Glutamatergic neuron (in vitro differentiated cells): ENCODE results near the gene MYH16. TPM values are rescaled to one million over a fixed set of nuclear protein-coding genes. Genes with fewer than 3 reads are reported as not detected.
"Not testable (repeated sequence)": the region's sequence is repeated elsewhere in the genome, so short reads cannot be mapped to it uniquely, and the experiment has no call there.

ENCODE experiments used
- DNase-seq: peaks from one replicate; pipeline ENCODE4 v3.0.0; 2022
- H3K27ac Mint-ChIP-seq: one replicate; pipeline ENCODE4 v1.8.0; 2020; ENCODE audit warnings: mild to moderate bottlenecking, mixed read lengths, inconsistent platforms; ENCODE audit not compliant: unreplicated experiment
- H3K27me3 Mint-ChIP-seq: one replicate; pipeline ENCODE4 v1.8.0; 2020; ENCODE audit warnings: mild to moderate bottlenecking, moderate library complexity, mixed read lengths, inconsistent platforms; ENCODE audit not compliant: unreplicated experiment
- H3K36me3 Mint-ChIP-seq: one replicate; pipeline ENCODE4 v1.8.0; 2020; ENCODE audit warnings: mild to moderate bottlenecking, mixed read lengths, inconsistent platforms; ENCODE audit not compliant: unreplicated experiment
- H3K4me1 Mint-ChIP-seq: one replicate; pipeline ENCODE4 v1.8.0; 2020; ENCODE audit warnings: mild to moderate bottlenecking, low read depth, mixed read lengths, inconsistent platforms; ENCODE audit not compliant: unreplicated experiment
- H3K4me3 Mint-ChIP-seq: one replicate; pipeline ENCODE4 v1.8.0; 2020; ENCODE audit warnings: mild to moderate bottlenecking, mixed read lengths, inconsistent platforms; ENCODE audit not compliant: unreplicated experiment
- H3K9me3 Mint-ChIP-seq: one replicate; pipeline ENCODE4 v1.8.0; 2020; ENCODE audit warnings: mild to moderate bottlenecking, moderate library complexity, mixed read lengths, inconsistent platforms; ENCODE audit not compliant: unreplicated experiment
- total RNA-seq: library from RNA; stranded (reverse); fragmentation: NEBNext Ultra II Directional; extraction: Animal tissue kit (Norgen Biotek cat#: 25700); gene quantifications from one replicate; pipeline ENCODE4 v1.2.1, GENCODE V29; 2021; ENCODE audit not compliant: unreplicated experiment
- TF ChIP-seq, protein P1 (sequence below): fragments of 200-600 bp; sonication (generic); IDR thresholded peaks from one replicate; pipeline ENCODE4 v1.5.0; 2021; ENCODE audit not compliant: partially characterized antibody, unreplicated experiment

The MYH16 gene
- total RNA-seq, 1 donor from 2014 or later: not detected

DNA sequence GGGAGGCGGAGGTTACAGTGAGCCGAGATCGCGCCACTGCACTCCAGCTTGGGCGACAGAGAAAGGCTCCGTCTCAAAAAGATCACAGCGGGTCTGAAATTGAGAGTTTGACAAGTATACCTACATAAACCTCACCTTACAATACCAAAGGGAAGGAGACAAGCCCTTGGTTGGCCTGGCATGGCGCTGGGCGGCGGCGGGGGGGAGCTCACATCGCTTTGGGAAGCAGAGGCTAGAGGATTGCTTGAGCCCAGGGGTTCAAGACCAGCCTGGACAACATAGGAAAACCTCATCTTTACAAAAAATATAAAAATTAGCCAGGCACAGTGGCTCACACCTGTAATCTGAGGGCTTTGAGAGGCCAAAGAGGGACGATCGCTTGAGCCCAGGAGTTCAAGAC lies 51.9 kb downstream of the MYH16 start:
- H3K4me3 Mint-ChIP-seq: peak overlapping the region; percentile 89
- H3K4me1 Mint-ChIP-seq: peaks cover 8% of the 10 kb centered on the region
- TF ChIP-seq, protein P1, sequence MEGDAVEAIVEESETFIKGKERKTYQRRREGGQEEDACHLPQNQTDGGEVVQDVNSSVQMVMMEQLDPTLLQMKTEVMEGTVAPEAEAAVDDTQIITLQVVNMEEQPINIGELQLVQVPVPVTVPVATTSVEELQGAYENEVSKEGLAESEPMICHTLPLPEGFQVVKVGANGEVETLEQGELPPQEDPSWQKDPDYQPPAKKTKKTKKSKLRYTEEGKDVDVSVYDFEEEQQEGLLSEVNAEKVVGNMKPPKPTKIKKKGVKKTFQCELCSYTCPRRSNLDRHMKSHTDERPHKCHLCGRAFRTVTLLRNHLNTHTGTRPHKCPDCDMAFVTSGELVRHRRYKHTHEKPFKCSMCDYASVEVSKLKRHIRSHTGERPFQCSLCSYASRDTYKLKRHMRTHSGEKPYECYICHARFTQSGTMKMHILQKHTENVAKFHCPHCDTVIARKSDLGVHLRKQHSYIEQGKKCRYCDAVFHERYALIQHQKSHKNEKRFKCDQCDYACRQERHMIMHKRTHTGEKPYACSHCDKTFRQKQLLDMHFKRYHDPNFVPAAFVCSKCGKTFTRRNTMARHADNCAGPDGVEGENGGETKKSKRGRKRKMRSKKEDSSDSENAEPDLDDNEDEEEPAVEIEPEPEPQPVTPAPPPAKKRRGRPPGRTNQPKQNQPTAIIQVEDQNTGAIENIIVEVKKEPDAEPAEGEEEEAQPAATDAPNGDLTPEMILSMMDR: no peak
- peak overlapping the region; percentile 84 for H3K27ac Mint-ChIP-seq
- no peak for DNase-seq
- H3K36me3 Mint-ChIP-seq: no peaks in the 10 kb centered on the region
- H3K27me3 Mint-ChIP-seq: peaks cover 9% of the 10 kb centered on the region
- peaks cover 9% of the 10 kb centered on the region for H3K9me3 Mint-ChIP-seq

DNA sequence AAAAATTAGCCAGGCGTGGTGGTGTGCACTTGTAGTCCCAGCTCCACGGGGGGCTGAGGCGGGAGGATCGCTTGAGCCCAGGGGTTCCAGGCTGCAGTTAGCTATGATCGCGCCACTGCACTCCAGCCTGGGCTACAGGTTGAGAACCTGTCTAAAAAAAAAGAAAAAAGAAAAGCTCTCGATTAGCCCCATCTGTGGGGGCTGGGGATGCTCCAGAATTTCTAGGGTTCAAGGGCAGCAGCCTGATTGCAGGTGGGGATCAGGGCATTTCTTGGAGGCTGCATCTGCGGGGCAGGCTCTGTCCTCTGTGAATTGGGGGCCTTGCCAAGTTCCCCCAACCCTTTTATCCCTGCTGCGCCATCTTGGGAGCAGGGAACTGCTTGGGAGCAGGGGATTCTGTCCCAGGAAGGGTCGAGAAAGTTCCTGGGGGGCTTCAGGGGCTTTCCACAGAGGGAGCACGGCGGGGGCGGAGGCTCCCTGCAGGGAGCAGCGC lies 52.4 kb downstream of the MYH16 start:
- peaks cover 9% of the 10 kb centered on the region for H3K27me3 Mint-ChIP-seq
- DNase-seq: no peak
- TF ChIP-seq, protein P1: no peak
- no peaks in the 10 kb centered on the region for H3K36me3 Mint-ChIP-seq
- peak overlapping the region; percentile 89 for H3K4me3 Mint-ChIP-seq
- H3K27ac Mint-ChIP-seq: peak overlapping the region; percentile 84
- peaks cover 9% of the 10 kb centered on the region for H3K9me3 Mint-ChIP-seq
- H3K4me1 Mint-ChIP-seq: peaks cover 8% of the 10 kb centered on the region

DNA sequence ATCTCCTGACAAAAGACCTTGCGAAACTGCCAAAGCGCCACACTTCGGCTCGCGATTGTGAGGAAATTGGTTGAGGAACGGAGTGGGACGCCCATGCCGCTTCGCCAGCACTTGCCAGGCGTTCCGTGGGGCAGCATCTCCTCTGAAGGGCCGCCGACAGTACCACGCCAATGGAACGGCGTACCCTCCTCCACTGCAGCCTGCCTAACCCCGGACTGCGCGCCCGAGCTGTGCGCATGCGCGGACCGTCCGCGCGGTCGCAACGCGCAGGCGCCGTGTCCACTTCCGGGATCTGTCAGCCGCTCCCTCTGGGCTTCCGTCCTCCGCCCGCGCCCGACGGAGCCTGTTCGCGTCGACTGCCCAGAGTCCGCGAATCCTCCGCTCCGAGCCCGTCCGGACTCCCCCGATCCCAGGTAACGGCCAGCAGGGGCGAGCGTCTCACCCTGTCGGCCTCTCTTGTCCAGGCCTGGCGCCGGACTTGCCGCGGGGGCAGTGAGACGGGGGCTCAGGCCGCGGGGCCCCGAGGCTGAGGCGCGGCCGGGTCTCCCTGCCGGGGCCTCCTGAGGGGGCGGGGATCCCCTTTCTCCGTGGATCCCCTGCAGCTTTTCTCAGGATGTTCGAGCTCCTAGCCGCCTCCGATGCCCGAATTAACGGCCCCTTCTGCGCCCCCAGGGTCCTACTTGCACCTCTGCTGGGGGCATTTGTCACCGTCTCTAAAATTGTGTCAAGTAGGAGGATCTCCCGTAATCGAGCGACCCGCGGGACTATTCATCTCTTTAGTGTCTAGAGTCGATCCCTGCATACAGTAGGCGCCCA lies 53.2 kb downstream of the MYH16 start, which contains the start of gene ARPC1A:
Gene ARPC1A (plus strand): TSS at position 307 of the 816 bp plus-strand sequence. CDS start 7,456 bp downstream, outside the sequence.
- Mint-ChIP-seq H3K27ac (peak within 1 kb of the TSS; percentile 84), H3K27me3 (peaks cover 9% of the 10 kb centered on the region)

DNA sequence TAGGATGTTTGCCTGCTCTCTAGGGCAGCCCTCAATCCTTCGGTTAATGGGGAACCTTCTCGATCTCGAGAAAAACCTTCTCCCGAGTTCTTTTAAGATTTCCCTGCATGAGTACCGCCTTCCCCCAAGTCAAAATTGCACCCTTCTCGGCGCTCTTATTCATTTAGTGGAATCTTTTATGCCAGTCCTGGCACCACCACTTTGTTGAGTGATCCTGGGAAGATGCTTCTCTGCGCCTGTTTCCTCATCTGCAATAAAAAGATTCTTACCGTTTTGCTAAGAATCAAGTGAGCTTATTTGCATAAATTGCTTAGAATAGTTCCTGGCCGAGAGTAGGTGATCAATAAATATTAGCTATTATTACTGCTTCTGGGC lies 53.8 kb downstream of the MYH16 start:
- no peaks in the 10 kb centered on the region for H3K36me3 Mint-ChIP-seq
- peaks cover 8% of the 10 kb centered on the region for H3K4me1 Mint-ChIP-seq

More for the DNA sequence above, 53.2 kb downstream of the MYH16 start, which contains the start of gene ARPC1A:
- DNase-seq: peak; percentile 92
- peaks cover 9% of the 10 kb centered on the region for H3K9me3 Mint-ChIP-seq
- H3K4me1 Mint-ChIP-seq: peaks cover 8% of the 10 kb centered on the region
- H3K36me3 Mint-ChIP-seq: no peaks in the 10 kb centered on the region
- TF ChIP-seq, protein P1: peak; percentile 28
- H3K4me3 Mint-ChIP-seq: peak within 1 kb of the TSS; percentile 96

DNA sequence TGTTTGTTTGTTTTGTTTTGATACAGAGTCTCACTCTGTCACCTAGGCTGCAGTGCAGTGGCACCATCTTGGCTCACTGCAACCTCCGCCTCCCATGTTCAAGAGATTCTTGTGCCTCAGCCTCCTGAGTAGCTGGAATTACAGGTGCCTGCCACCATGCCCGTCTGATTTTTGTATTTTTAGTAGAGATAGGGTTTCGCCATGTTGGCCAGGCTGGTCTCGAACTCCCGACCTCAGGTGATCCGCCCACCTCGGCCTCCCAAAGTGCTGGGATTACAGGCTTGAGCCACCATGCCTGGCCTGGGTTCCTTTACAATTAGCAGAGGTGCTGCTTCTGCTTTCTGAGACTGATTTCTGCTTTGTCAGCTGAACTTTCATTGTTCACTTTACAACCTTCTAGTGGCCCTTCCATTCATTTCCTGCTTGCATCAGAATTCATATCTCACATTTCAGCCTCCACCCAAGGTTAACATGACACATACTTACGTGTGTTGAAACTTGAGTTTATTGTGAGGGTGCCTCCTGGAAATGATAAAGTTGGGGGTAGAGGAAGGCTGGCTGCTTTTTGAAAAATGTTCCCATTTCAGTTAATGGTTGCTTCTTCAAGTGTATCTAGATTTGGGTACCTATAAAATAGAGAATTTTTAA lies 57.8 kb downstream of the MYH16 start:
- H3K27ac Mint-ChIP-seq, H3K36me3 Mint-ChIP-seq, H3K4me1 Mint-ChIP-seq, H3K9me3 Mint-ChIP-seq, DNase-seq, H3K27me3 Mint-ChIP-seq, H3K4me3 Mint-ChIP-seq: not testable (repeated sequence)

More for the DNA sequence above, 53.8 kb downstream of the MYH16 start:
- peak overlapping the region; percentile 84 for H3K27ac Mint-ChIP-seq
- TF ChIP-seq, protein P1: no peak
- peaks cover 9% of the 10 kb centered on the region for H3K27me3 Mint-ChIP-seq
- DNase-seq: no peak
- peak overlapping the region; percentile 96 for H3K4me3 Mint-ChIP-seq
- peaks cover 9% of the 10 kb centered on the region for H3K9me3 Mint-ChIP-seq
